Right ventricle myocardium inferior (tissue), 1 donor: ENCODE measurements around the gene DPP8. TPM values are rescaled to one million over a fixed set of nuclear protein-coding genes. Genes with fewer than 3 reads are reported as not detected.

Source experiments
- ATAC-seq: fragments of 200-7000 bp; cut with Tn5 transposase; one replicate; pipeline ENCODE4 v1.9.1; 2020; ENCODE audit warnings: mild to moderate bottlenecking, moderate library complexity
- DNase-seq: peaks from one replicate; pipeline ENCODE4 v3.0.0; 2021; ENCODE audit errors: missing footprints
- intact Hi-C: fragments of 100-400 bp; cut with DNase I; formaldehyde crosslinking; loops from one replicate; pipeline ENCODE4 v1.11.0; 2022
- total RNA-seq: library from RNA; stranded (reverse); fragmentation: NEBNext Ultra II Directional; extraction: Animal tissue kit (Norgen Biotek cat#: 25700); gene quantifications from one replicate; pipeline ENCODE4 v1.2.1, GENCODE V29; 2021
- donor health status: DM: no; HTN: yes; CAD: no; lungs with severe emphysema.

DPP8 gene
- total RNA-seq, 1 donor from 2014 or later = 35.6 TPM

DNA sequence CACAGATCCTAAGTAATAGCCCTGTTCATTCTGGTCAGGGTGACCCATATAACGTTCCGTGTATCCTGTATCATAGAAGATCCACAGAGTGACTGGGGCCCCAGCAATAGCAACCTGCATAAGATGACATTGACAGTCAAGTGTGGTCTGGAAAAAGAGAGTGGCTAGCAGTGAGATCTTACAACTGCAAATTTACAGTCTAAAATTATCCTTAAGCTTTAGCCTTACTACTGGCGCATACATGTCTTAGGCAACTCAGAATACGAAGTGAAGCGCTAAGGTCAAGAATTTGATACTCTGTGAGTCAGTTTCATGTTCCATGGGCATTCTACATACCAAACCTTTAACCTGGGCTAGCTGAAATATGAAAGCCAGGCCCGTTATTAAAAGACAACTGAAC, 65.5 kb downstream of the DPP8 start:
- DNase-seq (no peak), ATAC-seq (no peak)
- intact Hi-C loops = no loop called here

DNA sequence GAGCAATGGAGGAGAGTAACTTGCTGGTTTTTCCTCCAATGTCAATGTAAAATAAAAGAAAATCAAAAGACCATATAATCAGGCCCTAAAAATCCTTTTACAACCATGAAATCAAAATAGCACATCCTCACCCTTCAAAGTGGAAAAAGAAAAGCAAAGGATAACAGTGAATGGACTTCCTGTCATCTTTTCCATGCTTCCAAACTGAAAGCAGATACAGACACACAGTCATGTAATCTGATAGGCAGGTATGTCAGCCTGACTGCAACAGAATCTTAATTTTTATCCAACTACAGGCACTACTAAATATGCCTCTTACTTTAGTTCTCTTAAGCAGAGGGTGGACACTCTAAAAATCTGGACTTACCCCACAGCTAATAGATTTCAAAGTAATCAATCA, 66.9 kb downstream of the DPP8 start:
- intact Hi-C loops = no loop called here
- ATAC-seq = no peak
- no peak for DNase-seq

DNA sequence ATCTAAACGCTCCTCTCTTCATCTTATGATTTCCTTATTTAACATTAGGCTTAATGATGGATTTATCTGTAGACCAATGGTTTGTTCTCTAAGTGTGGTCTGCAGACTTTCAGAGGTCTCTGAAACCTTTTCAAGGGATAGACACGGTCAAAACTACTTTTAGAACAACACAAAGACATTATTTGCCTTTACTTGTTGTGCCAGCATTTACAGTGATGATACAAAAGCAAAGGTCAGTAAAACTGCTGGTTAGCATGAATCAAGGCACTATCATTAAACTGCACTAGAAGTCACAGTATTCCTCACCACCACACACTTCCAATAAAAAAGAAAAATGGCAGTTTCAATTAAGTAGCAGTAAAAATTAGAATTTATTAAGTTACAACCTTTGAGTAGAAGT, 70.3 kb downstream of the DPP8 start:
- no peak for ATAC-seq
- intact Hi-C loops = no loop called here
- no peak for DNase-seq

DNA sequence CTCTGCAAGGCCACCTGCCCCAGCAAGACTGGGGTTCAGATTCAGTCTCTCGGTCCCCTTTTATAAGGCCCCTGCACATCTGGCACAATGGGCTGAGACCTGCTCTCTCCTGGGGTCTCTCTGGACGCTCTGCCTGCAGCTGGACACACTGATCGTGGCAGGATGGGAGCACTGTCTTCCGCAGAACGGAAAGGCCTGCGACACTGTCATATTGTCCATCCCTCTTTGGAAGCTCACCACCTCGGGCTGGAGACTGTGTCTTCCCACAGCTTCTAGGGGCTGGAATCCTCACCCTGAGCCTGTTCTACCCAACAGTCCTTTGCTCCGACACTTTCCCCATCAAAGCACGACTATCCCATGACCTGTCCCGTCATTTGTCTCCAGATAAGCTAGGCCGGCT, 83.3 kb downstream of the DPP8 start:
- ATAC-seq = no peak
- intact Hi-C loops = no loop called here
- no peak for DNase-seq

DNA sequence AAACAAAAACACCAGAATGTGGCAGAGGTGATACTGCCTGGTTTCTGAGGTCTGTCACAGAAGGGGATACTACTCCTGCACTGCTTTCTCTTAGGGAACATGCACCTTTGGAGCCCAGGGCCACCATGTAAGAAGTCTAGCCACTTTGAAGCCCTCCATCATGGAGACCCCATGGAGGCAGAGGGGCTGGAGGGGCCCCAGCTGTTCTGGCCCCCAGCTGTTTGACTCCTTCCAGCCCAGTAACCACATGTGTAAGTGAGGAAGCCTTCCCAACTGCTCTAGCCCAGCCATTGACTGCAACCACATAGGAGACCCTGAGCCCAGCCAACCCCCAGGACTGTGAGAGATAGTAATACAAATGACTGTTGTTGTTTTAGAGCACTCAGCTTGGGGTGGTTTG, 85.8 kb downstream of the DPP8 start:
- ATAC-seq (no peak), DNase-seq (no peak)
- intact Hi-C loops = no loop called here

DNA sequence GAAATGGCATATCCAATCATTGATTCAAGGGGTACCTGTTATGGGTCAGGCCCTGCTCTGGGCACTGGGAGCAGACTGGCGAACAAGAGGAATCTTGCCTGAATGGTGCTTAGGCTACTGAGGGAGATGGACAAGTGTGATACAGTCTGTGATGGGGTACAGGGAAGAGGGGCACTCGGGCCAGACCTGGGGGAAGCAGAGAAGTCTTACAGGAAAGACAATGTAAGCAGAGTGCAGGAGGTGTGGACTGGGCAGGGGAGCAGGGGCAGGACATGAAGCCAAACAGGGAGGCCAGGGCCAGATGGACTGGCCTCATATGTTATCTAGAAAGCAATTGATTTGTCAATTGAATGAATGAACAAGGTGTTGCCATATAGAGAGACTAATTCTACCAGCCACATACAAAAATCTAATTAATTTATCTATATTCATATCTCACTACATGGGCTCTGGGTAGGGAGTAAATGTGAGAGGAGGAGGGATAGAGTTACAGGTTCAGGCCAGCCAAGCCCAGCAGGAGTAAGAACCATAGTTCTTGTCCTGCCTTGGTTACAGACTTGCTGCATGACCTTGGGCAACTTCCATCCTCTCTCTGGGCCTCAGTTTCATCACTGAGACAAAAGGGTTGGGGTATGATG, 91.2 kb downstream of the DPP8 start:
- DNase-seq (no peak), ATAC-seq (no peak)
- intact Hi-C loops = no loop called here

DNA sequence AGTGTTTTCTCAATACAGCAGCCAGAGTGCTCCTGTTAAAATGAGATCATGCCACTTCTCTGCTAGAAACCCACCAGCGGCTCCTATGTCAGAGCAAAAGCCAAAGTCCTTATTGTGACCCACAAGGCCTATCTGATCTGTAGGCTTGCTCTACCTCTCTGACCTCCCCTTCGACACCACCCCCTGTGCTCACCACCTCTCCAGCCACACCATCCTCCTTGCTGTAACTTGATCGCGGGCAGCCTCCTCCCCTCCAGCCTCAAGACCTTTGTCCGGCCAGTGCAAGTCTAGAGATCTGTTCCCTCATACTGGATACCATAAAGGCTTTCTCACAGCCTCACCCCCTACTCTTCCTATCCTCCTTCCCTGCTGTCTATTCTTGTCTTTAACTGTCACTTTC, 92.8 kb downstream of the DPP8 start:
- no peak for DNase-seq
- no peak for ATAC-seq
- intact Hi-C loops = no loop called here

DNA sequence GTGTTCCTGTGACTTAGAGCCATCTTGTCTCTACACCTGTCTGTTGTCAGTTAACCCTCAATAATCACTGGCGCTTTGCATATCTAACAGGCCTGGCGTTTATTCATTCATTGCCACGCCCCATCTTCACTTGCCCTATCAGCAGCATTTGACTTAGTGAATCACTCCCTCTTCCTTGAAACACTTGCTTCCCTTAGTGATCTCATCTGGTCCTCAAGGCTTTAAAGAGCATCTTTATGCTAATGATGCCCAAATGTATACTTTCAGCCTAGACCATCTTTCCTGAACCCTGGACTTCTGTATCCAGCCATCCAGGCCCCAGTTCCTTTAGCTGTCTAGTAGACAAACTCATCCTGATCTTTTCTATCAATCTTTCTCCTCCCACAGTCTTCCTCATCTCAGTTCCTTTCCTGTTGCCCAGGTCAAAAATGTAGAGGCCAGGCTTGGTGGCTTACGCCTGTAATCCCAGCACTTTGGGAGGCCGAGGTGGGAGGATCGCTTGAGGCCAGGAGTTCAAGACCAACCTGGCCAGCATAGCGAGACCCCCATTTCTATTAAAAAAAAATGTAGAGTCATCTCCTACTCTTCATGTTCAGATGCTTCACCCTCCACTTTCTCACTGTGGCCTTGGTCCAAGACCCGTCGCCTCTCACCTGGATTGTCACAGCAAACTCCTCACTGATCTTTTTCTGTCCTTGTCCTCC, 93.4 kb downstream of the DPP8 start:
- DNase-seq (no peak), ATAC-seq (no peak)
- intact Hi-C loops = no loop called here

DNA sequence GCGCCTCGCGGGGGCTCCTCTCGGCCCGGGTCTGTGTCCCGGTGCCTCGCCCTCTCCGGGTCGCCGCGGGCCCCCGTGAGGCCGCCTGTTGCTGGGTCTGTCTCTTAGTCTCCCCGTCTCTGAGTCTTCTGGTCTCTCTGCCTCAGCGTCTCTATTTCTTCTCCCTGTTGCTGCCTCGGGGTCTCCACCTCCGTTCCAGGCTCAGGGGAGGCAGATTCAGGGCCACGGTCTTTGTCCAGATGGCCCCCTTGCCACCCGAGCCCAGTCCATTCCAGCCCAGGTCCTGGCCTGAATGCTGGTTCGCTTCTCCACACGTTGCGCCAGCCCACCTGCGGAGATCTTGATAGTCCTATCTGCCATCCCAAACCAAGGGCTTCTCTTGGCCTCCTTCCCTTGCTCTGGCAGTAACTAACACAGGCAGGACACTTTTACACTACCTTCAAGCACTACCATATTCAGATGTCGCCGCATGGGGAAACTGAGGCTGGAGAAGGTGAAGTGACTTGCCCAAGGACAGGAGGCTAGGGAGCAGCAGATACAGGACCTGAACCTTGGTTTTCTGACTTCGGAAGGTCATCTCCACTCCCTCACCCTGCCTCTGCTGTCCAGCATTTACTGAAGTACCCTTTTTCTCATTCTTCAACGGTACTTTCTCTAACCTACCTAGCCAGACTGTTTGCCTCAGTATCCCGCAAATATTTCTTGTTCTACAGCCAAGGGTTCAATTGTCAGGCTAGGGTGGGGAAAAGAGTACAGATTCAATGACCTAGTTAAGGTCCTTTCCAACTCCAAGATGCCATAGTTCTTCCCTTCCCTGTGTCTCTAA, 94.1 kb downstream of the DPP8 start:
- no peak for DNase-seq
- intact Hi-C loops = no loop called here
- ATAC-seq = no peak

DNA sequence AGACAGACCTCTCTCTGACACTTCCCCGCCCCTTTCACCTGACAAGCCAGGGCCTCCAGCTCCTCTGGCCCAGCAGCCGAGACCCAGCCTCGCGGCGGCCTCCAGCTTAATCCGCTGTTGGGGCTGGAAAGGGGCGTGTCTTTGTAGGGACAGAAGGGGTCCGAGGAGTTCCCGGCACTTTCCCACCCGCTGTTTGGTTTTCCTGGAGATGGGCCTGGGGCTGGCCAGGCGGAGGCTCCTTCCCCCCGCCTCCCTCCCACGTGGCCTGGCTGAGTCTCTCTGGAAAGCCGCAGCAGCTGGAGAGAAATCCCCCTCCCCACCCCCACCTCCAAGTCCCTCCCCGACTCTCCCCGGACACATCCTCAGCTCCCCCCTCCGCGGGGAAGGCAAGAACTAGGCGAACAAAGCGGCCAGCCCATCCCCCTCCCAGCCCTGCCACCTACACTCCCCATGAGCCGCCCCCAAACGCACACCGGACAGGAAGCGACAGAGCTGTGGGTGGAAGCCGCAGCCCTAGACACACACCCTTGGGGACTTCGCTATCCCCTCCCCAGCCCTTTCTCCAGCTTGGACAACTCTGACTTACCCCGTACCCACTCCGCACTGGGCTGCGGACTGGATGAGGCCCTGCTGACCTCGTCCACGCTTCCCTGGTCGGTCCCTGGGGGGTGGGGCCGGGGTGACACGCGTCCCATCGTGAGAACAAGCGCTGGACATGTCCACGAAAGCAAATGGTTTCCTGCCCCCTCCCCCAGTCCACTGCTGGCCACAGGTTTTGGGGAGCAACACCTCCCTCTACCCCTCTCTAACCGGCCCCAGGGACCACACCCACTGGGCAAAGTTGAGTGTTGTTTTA, 95.9 kb downstream of the DPP8 start:
- intact Hi-C loops = no loop called here
- ATAC-seq (peak; percentile 47), DNase-seq (no peak)

DNA sequence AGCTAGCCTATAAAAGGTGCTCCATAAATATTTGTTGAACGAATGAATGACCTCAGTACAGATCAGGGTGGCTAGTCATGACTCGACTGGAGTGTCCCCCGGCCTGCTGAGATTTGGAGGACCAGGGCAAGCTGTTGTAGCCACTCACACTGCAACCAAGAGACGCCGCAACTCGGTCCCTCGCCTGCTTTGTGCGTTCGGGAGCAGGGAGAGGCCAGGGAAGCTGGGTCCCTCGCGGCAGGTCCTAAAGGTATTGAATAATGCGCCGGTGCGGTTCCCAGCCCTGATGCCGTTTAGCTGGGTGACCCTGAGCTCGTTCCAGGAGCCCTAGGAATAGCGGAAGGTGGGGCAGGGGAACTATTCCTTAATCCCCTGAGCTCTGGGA, 96.5 kb downstream of the DPP8 start:
- DNase-seq = no peak
- ATAC-seq = no peak
- intact Hi-C loops = no loop called here

DNA sequence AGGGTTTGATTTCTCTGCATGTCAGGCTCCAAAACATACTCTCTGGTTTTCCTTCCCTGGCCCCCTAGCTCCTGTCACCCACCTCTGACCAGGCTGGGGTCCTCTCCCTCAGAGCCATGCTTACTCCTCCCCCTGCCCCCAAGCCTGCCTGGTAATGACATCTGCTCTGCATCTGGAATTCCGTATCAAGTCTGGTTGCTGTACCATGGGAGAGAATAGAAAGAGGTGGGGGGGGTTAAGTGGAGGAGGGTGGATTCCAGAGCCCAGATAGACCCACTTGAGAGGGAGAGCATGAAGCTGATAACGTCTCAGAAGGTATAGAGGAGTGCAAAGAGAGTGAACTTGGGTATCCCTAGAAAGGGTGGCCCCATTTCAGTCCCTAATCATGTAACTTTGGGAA, 98.9 kb downstream of the DPP8 start:
- DNase-seq = no peak
- intact Hi-C loops = no loop called here
- ATAC-seq = no peak

DNA sequence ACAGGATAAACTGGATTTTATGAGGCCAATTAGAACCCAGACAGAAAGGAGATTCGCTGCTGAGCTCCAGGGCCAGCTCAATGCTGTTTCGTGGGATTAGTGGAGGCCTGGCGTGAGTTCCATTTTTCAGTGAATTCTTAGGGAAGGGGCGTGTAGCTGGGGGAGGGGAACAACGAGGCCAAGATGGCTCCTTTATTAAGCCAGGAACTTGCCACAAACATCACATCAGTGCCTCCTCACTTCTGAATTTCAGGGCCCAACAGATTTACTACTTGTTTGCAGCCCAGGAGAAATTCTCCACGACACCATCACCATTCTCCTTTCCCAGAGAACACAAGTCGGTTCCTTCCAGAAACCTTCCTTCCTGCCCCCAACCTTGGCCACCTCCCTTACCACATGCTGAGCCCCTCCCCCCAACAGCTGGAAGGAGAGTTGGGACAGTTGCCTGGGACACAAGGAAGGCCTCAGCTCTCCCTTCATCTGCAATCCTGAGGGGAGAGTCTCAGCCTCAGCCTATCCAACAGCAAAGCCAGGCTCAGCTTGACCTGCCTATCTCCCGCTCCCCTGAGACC, 100.6 kb downstream of the DPP8 start:
- ATAC-seq (peak; percentile 83), DNase-seq (peak; percentile 82)
- intact Hi-C loops = no loop called here

DNA sequence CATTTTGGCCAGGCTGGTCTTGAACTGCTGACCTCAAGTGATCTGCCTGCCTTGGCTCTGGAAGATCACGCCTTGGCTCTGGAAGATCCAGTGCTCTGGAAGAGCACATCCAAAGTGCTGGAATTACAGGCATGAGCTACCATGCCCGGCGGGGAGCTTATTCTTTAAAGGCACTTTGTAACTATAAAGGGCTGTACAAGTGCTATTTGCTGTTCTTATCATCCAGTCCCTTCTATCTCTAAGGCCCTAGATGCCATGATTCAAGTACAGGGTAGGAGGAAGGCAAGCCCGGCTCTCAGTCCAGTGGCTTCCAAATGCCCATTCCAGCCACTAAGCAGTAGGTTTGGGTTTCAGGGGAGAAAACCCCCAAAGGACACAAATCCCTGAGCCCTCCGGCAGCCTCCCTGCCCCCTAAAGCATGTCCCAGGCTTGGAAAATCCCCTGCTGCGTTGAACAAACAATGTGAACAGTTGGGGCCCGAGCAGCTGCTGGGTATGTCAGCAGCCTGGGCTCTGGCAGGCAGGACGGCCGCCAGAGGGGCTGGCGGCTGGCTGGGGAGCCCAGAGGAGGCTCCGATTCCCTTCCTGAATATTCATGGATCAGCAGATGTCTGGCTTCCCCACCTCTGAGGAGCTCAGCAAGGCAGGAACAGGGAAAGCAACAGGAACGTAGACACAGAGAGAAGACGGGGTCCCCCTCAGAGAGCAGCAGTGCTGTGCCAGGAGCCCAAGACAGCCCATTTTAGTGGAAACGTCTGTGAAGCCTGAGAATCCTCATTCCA, 102.5 kb downstream of the DPP8 start:
- intact Hi-C loops = no loop called here
- ATAC-seq (peak; percentile 62), DNase-seq (no peak)

DNA sequence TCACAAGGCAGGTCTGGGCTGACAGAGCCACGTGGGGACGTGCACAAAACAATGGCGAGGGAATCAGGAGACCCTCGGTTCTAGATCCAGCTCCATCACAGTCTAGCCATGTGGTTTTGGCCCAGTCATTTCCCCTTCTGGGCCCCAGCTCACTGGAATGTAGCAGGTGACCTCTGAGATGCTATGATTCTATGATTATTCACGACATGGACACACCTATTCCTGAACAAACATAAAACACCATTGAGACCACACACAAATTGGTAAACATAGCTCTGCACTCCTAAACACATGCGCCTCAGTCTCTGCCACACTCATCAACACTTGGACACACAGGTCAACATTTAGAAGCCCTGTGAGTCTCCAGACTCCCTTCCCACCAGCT, 103.7 kb downstream of the DPP8 start:
- DNase-seq = no peak
- ATAC-seq = no peak
- intact Hi-C loops = no loop called here

DNA sequence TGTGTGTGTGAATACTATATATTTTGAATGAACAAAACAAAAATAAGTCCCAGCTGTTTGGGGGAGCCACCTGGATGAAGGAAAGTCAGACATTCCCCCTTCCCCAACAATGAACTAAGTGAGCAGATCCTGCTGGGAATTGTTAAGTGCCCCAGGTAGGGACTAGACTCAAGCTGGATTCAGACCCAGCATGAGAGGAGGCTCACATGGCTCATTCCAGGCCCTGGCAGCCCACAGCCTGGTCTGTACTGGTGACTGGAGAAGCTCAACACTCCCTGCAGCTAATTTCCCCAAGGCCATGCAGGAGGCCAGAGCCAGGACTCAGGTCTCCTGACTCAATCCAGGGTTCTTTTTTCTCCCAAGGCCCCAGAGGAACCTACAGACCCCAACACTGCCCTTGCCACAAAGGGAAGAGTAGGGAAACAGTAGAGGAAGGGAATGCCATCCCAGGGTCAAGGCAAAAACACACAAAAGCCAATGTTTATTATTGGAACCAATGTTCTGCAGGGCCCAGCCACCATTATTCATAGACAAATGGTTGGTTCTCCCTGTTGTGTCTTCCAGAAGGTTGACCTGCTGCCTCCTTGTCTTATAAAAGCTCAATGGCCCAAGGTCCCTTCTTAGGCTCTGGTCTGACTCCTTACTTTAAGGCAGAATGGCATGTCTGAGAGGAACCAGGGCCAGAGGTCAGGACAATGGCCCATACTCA, 104.3 kb downstream of the DPP8 start:
- DNase-seq = no peak
- ATAC-seq = no peak
- intact Hi-C loops = no loop called here

DNA sequence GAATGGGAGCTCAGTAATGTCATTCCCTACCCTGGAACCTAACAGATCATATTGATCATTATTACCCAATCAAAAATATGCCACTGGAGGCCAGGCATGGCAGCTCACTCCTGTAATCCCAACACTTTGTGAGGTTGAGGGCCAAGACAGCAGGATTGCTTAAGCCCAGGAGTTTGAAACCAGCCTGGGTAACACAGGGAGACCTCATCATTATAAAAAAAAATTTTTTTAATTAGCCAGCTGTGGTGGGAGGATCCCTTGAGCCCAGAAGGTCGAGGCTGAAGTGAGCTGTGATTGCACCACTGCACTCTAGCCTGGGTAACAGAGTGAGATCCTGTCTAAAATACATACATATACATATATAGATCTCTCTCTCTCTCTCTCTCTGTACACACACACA, 104.9 kb downstream of the DPP8 start:
- ATAC-seq = no peak
- intact Hi-C loops = no loop called here
- no peak for DNase-seq
